Subcutaneous abdominal adipose tissue (tissue), 5 donors: ENCODE measurements around the gene DAB2IP.
"Not testable (repeated sequence)": the region's sequence is repeated elsewhere in the genome, so short reads cannot be mapped to it uniquely, and the experiment has no call there.

Source experiments
- H3K27ac ChIP-seq: one replicate; pipeline ENCODE4 v1.7.0; 2013; ENCODE audit warnings: low read depth, mild to moderate bottlenecking, inconsistent platforms, low read length, moderate library complexity
- H3K27me3 ChIP-seq, 5 donors: one replicate each; pipeline ENCODE4 v1.7.0; 2013; ENCODE audit warnings: low read length in 5 of 5, inconsistent platforms in 1 of 5; ENCODE audit not compliant: control insufficient read depth in 5 of 5, insufficient read depth in 4 of 5
- H3K36me3 ChIP-seq, 5 donors: one replicate each; pipeline ENCODE4 v1.7.0; 2013; ENCODE audit warnings: low read length in 5 of 5; ENCODE audit not compliant: control insufficient read depth in 5 of 5, insufficient read depth in 5 of 5
- H3K4me1 ChIP-seq, 5 donors: one replicate each; pipeline ENCODE4 v1.7.0; 2013; ENCODE audit warnings: low read length in 5 of 5, mild to moderate bottlenecking in 3 of 5, moderate library complexity in 1 of 5; ENCODE audit not compliant: control insufficient read depth in 5 of 5, insufficient read depth in 5 of 5
- H3K4me3 ChIP-seq, 5 donors: one replicate each; pipeline ENCODE4 v1.7.0; 2013; ENCODE audit warnings: low read length in 5 of 5, low read depth in 1 of 5
- H3K9ac ChIP-seq, 5 donors: one replicate each; pipeline ENCODE4 v1.7.0; 2013; ENCODE audit warnings: low read length in 5 of 5, mild to moderate bottlenecking in 4 of 5, moderate library complexity in 3 of 5
- H3K9me3 ChIP-seq, 5 donors: one replicate each; pipeline ENCODE4 v1.7.0; 2013; ENCODE audit warnings: low read length in 5 of 5; ENCODE audit not compliant: control insufficient read depth in 5 of 5
- donor health status: healthy.
- donor health status: healthy.
- donor health status: healthy.
- donor health status: healthy.
- donor health status: healthy.

Gene DAB2IP

GRCh38 chr9:121613009-121613752 lies 38.3 kb upstream of the DAB2IP start:
- peaks cover 0 to 3% (median 0%) of the 10 kb centered on the region in 5 donors for H3K27me3 ChIP-seq
- H3K36me3 ChIP-seq: no peaks in the 10 kb centered on the region
- H3K9me3 ChIP-seq: no peaks in the 10 kb centered on the region
- H3K9ac ChIP-seq: peak overlapping the region in 1 of 5 donors; percentile 46
- H3K4me1 ChIP-seq: peaks cover 4 to 75% (median 40%) of the 10 kb centered on the region in 5 donors
- H3K4me3 ChIP-seq: peak overlapping the region in 2 of 5 donors; percentile 10 to 23
- H3K27ac ChIP-seq: peak overlapping the region; percentile 53

- no peaks in the 10 kb centered on the region for H3K9me3 ChIP-seq
- no peak overlapping the region for H3K4me3 ChIP-seq
- H3K36me3 ChIP-seq: no peaks in the 10 kb centered on the region
- no peak overlapping the region for H3K9ac ChIP-seq
- H3K4me1 ChIP-seq: peaks cover 0 to 72% (median 32%) of the 10 kb centered on the region in 5 donors
- no peaks in the 10 kb centered on the region for H3K27me3 ChIP-seq
- H3K27ac ChIP-seq: no peak overlapping the region
These were observed 35.2 kb upstream of the DAB2IP start for GRCh38 chr9:121616123-121616755.

- H3K9me3 ChIP-seq: no peaks in the 10 kb centered on the region
- no peaks in the 10 kb centered on the region for H3K36me3 ChIP-seq
- H3K27me3 ChIP-seq: no peaks in the 10 kb centered on the region
- peaks cover 3 to 70% (median 34%) of the 10 kb centered on the region in 5 donors for H3K4me1 ChIP-seq
- no peak overlapping the region for H3K4me3 ChIP-seq
- H3K9ac ChIP-seq: no peak overlapping the region
- H3K27ac ChIP-seq: no peak overlapping the region
These were observed 32.9 kb upstream of the DAB2IP start for GRCh38 chr9:121618504-121618903.

DNA sequence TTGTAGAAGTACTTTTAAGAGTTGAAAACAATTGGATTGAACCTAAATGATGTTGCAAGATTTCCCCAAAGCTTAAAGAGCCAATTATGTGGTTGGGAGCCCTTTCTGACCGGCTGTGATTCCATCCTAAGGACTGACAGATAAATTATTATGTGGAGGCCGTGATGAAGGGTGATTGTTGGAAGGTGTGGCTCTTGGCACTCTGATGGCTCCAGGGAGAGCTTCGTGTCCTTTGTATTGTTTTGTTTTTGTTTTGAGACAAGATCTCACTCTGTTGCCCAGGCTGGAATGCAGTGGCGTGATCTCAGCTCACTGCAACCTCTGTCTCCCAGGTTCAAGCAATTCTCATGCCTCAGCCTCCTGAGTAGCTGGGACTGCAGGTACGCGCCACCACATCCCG lies 32.5 kb upstream of the DAB2IP start:
- H3K36me3 ChIP-seq, H3K9me3 ChIP-seq, H3K9ac ChIP-seq, H3K4me3 ChIP-seq, H3K27me3 ChIP-seq: not testable (repeated sequence)
- peaks cover 3 to 66% (median 30%) of the 10 kb centered on the region in 5 donors for H3K4me1 ChIP-seq
- H3K27ac ChIP-seq: peak overlapping the region; percentile 42

DNA sequence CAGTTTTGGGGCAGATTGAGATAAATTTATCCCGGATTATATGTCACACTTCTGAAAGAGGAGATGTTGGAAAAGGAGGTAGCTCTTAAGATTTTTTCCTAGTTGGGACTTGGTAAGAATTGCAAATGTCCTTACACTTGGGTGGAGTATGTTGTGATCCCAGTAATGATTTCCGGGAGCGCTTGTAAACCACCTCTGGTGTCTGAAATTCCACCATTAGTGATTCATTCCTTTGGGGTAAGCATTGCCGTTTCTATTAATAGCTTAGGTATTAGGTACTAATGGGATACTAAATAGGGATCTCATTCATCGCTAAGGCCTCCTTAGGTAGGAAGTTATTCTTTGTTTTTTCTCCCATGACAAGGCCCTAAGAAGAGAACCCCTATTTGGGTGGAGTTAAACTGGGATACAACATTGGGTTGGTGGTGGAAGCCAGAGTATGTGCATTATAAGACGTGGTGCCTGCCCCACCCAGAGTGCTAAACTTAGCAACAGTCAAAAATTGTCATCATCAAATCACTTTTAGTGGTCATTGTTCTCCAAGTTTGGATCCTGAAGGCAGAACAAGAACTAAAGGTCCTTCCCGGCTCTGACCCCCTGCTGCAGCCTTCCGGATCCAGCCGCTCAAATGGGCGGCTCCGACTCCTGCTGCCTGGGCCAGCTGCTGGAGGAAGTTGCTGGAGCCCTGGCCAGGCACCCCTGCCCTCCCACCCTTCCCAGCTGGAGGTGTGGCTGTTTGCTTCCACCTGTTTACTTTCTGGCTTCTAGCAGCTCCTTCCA lies 31.7 kb upstream of the DAB2IP start:
- Histone ChIP-seq H3K27me3 (no peaks in the 10 kb centered on the region), H3K4me3 (no peak overlapping the region), H3K9me3 (no peaks in the 10 kb centered on the region), H3K27ac (peak overlapping the region; percentile 42), H3K4me1 (peaks cover 3 to 63% (median 27%) of the 10 kb centered on the region in 5 donors), H3K9ac (no peak overlapping the region), H3K36me3 (no peaks in the 10 kb centered on the region)

DNA sequence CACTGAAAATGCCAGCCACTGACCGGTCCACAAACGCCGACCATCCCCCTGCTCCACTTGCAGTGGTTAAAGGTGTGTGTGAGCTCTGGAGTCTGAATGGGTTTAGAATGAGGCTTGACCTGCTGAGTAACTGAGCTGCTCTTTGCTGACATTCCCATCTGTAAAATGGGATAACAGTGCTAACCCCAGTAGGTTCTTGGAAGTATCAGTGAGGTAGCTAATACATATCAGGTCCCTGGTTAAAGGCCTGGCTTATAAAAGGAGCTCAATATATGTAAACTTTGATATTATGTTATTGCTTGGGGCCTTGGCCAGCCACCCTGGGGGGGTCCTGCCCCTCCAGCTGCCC lies 31.1 kb upstream of the DAB2IP start:
- Histone ChIP-seq H3K27me3 (no peaks in the 10 kb centered on the region), H3K9ac (peak overlapping the region in 1 of 5 donors; percentile 6), H3K36me3 (no peaks in the 10 kb centered on the region), H3K4me1 (peaks cover 3 to 63% (median 27%) of the 10 kb centered on the region in 5 donors), H3K4me3 (no peak overlapping the region), H3K27ac (peak overlapping the region; percentile 10), H3K9me3 (no peaks in the 10 kb centered on the region)

GRCh38 chr9:121620777-121621449 lies 30.5 kb upstream of the DAB2IP start:
- Histone ChIP-seq H3K27ac (peak overlapping the region; percentile 10), H3K4me1 (peaks cover 3 to 66% (median 33%) of the 10 kb centered on the region in 5 donors), H3K4me3 (no peak overlapping the region), H3K27me3 (no peaks in the 10 kb centered on the region), H3K9ac (peak overlapping the region in 1 of 5 donors; percentile 6), H3K36me3 (no peaks in the 10 kb centered on the region), H3K9me3 (no peaks in the 10 kb centered on the region)

DNA sequence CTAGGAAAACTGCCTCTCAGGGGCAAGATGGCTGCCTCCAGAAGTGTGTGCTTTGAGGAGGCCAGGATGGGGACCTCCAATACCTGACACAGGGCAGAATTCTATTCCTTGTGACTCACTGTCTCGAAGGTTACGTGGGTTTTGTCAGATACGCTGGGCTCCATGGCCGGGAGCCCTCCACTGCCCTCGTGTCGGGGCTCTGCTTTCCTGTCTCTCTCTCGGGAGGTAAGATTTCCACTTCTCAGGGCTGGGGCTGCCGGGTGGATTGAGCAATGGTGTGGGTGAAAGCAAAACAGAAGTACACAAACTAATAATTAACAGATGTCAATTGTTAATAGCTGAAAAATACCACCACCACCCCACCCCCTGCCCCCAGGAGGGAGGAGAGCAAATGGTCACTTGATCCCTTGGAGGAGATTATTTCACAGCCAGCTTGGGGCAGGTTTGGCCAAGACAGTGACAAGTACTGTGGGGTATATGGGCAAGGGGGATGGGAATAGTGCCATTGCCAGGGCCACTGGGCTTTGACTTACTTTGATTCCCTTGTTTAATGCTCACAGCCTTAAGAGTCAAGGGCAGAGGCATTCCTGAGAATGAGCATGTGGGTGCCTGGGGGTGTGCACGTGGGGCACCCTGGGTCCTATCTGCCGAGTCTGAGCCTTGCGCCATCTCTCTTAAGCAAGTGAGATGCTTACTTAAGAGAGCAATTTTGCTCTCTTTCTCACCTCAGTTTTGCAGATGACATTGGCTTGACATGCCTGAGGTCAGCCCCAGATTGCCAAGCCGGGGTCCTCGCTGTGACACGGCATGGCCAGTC lies 28.8 kb upstream of the DAB2IP start:
- Histone ChIP-seq H3K4me3 (peak overlapping the region in 1 of 5 donors; percentile 33), H3K9me3 (no peaks in the 10 kb centered on the region), H3K4me1 (peaks cover 3 to 52% (median 33%) of the 10 kb centered on the region in 5 donors), H3K27me3 (no peaks in the 10 kb centered on the region), H3K9ac (peak overlapping the region in 2 of 5 donors; percentile 7 to 21), H3K27ac (peak overlapping the region; percentile 50), H3K36me3 (no peaks in the 10 kb centered on the region)

- not testable (repeated sequence) for H3K27me3 ChIP-seq, H3K9ac ChIP-seq, H3K27ac ChIP-seq, H3K36me3 ChIP-seq, H3K4me3 ChIP-seq, H3K9me3 ChIP-seq
- H3K4me1 ChIP-seq: peaks cover 3 to 44% (median 30%) of the 10 kb centered on the region in 5 donors
These were observed 28.0 kb upstream of the DAB2IP start for GRCh38 chr9:121623430-121623829.
